Gastrocnemius medialis (tissue), 4 donors: ENCODE results near the gene SP4. TPM values are rescaled to one million over a fixed set of nuclear protein-coding genes. Genes with fewer than 3 reads are reported as not detected.

Experiments
- ATAC-seq, 2 donors: fragments of 150-250 bp; one replicate each; pipeline ENCODE4 v1.9.1; 2016
- DNase-seq, 2 donors: peaks; one replicate each; pipeline ENCODE4 v3.0.0-alpha.2; 2019
- H3K27ac ChIP-seq, 4 donors: fragments of 200-600 bp; sonication (generic); 1 replicate in 1 of 4; 2 replicates in 3 of 4; pipeline ENCODE4 v1.5.1; 2016 to 2018; ENCODE audit warnings: mild to moderate bottlenecking in 2 of 4, moderate library complexity in 1 of 4
- H3K27me3 ChIP-seq, 3 donors: fragments of 200-600 bp; sonication (generic) in 2 of 3; 1 replicate in 1 of 3; 2 replicates in 2 of 3; pipeline versions ENCODE4 v1.5.1 to v1.6.0; 2016 to 2019; ENCODE audit warnings: mild to moderate bottlenecking in 1 of 3, moderate library complexity in 1 of 3
- H3K36me3 ChIP-seq, 2 donors: fragments of 200-600 bp; sonication (generic) in 1 of 2; one replicate each; pipeline ENCODE4 v1.5.1; 2017 to 2018
- H3K4me1 ChIP-seq, 2 donors: fragments of 200-600 bp; sonication (generic) in 1 of 2; one replicate each; pipeline ENCODE4 v1.5.1; 2016 to 2017; ENCODE audit warnings: mild to moderate bottlenecking in 2 of 2
- H3K4me3 ChIP-seq, 4 donors: fragments of 200-600 bp; sonication (generic) in 3 of 4; 1 replicate in 1 of 4; 2 replicates in 3 of 4; pipeline ENCODE4 v1.5.1; 2016 to 2019; ENCODE audit warnings: mild to moderate bottlenecking in 2 of 4
- H3K9me3 ChIP-seq, 3 donors: fragments of 200-600 bp; sonication (generic) in 2 of 3; 1 replicate in 1 of 3; 2 replicates in 2 of 3; pipeline ENCODE4 v1.5.1; 2016 to 2019
- CTCF ChIP-seq, 5 experiments: fragments of 450-650 bp in 3 of 5; fragments of 200-600 bp in 2 of 5; sonication (generic) in 2 of 5; IDR thresholded peaks in 4 of 5; conservative IDR thresholded peaks in 1 of 5; 1 replicate in 4 of 5; 2 replicates in 1 of 5; pipeline ENCODE4 v1.5.1; 2016 to 2019; ENCODE audit warnings: antibody characterized with exemption in 5 of 5, mild to moderate bottlenecking in 3 of 5, moderate library complexity in 3 of 5
- POLR2A ChIP-seq, 2 donors: fragments of 450-650 bp; IDR thresholded peaks; one replicate each; pipeline ENCODE4 v1.6.1; 2017; ENCODE audit warnings: antibody characterized with exemption in 2 of 2, mild to moderate bottlenecking in 2 of 2, moderate library complexity in 2 of 2
- in situ Hi-C, 4 donors: fragments of 200-750 bp; cut with MboI; loops; one replicate each; pipeline versions ENCODE4 v1.15.0 to v1.8.0; 2017; ENCODE audit warnings: low sequenced_read_pairs in 4 of 4
- intact Hi-C: fragments of 100-400 bp; cut with DNase I; formaldehyde crosslinking; loops from one replicate; pipeline ENCODE4 v1.15.1; 2023; ENCODE audit warnings: low total_unique reads
- total RNA-seq, 4 donors: library from RNA; depleted of rRNA; stranded (reverse); fragments of >200 nt; gene quantifications; one replicate each; pipeline versions ENCODE4 v1.1.0 to v1.2.3, GENCODE V29; 2016

SP4 gene
- total RNA-seq, 4 donors from 2014 or later = 8.0 to 13.9 (median 9.5) TPM

- Histone ChIP-seq H3K4me1 (peaks cover 8 to 10% of the 10 kb centered on the region in 2 donors), H3K27me3 (no peaks in the 10 kb centered on the region), H3K36me3 (peaks cover 0 to 5% of the 10 kb centered on the region in 2 donors), H3K9me3 (no peaks in the 10 kb centered on the region), H3K27ac (no peak overlapping the region), H3K4me3 (no peak overlapping the region)
- intact Hi-C loops (no loop called here), in situ Hi-C loops (no loop called here)
- TF ChIP-seq POLR2A (IDR thresholded peaks at IDR 0.05) (no peak), CTCF (IDR thresholded peaks at IDR 0.05 in 4 of 5, conservative IDR thresholded peaks at IDR 0.05 in 1 of 5) (no peak)
- DNase-seq (no peak), ATAC-seq (no peak)
These were observed 53.0 kb downstream of the SP4 start for GRCh38 chr7:21480693-21481403.

GRCh38 chr7:21486511-21486910 lies 58.6 kb downstream of the SP4 start:
- Histone ChIP-seq H3K4me1 (no peaks in the 10 kb centered on the region), H3K36me3 (peaks cover 0 to 5% of the 10 kb centered on the region in 2 donors), H3K27me3 (no peaks in the 10 kb centered on the region), H3K27ac (no peak overlapping the region), H3K4me3 (no peak overlapping the region), H3K9me3 (no peaks in the 10 kb centered on the region)
- intact Hi-C loops (no loop called here), in situ Hi-C loops (no loop called here)
- DNase-seq (no peak), ATAC-seq (no peak)
- TF ChIP-seq POLR2A (IDR thresholded peaks at IDR 0.05) (no peak), CTCF (IDR thresholded peaks at IDR 0.05 in 4 of 5, conservative IDR thresholded peaks at IDR 0.05 in 1 of 5) (no peak)

GRCh38 chr7:21495731-21496130 lies 67.8 kb downstream of the SP4 start:
- Histone ChIP-seq H3K4me3 (no peak overlapping the region), H3K4me1 (no peaks in the 10 kb centered on the region), H3K36me3 (no peaks in the 10 kb centered on the region), H3K9me3 (no peaks in the 10 kb centered on the region), H3K27me3 (no peaks in the 10 kb centered on the region), H3K27ac (no peak overlapping the region)
- intact Hi-C loops (no loop called here), in situ Hi-C loops (no loop called here)
- no peak for ATAC-seq
- TF ChIP-seq POLR2A (IDR thresholded peaks at IDR 0.05) = no peak
- TF ChIP-seq CTCF (IDR thresholded peaks at IDR 0.05 in 4 of 5, conservative IDR thresholded peaks at IDR 0.05 in 1 of 5) = no peak
- no peak for DNase-seq

- Histone ChIP-seq H3K27me3 (no peaks in the 10 kb centered on the region), H3K9me3 (no peaks in the 10 kb centered on the region), H3K36me3 (no peaks in the 10 kb centered on the region), H3K4me1 (no peaks in the 10 kb centered on the region), H3K27ac (no peak overlapping the region), H3K4me3 (no peak overlapping the region)
- no peak for ATAC-seq
- no peak for DNase-seq
- intact Hi-C loops = no loop called here
- in situ Hi-C loops = no loop called here
- TF ChIP-seq CTCF (IDR thresholded peaks at IDR 0.05 in 4 of 5, conservative IDR thresholded peaks at IDR 0.05 in 1 of 5) (no peak), POLR2A (IDR thresholded peaks at IDR 0.05) (no peak)
These were observed 69.2 kb downstream of the SP4 start for GRCh38 chr7:21497072-21497471.
